Measurements from ENCODE around the gene DFFB. TPM values are rescaled to one million over a fixed set of nuclear protein-coding genes. Genes with fewer than 3 reads are reported as not detected.

Gene DFFB
- total RNA-seq, 1 experiment from 2014 or later: 9.0 TPM

GRCh38 chr1:3910049-3910731 lies 52.9 kb downstream of the DFFB start:
- no peaks in the 10 kb centered on the region for H3K9me2 ChIP-seq (ENCODE audit: insufficient read depth)
- intact Hi-C loops (cut with micrococcal nuclease): loop anchor here (2.0 kb wide), 2 partner anchors 1711 to 1837 kb away; no protein-coding TSS in a partner anchor
- H3K27ac ChIP-seq (ENCODE audit: low read depth, low read length): no peak overlapping the region
- no peak overlapping the region for H3K4me3 ChIP-seq (replicated peaks in 1 of 2; ENCODE audit: low read depth in 1 of 2, low read length in 2 of 2)
- TF ChIP-seq ATF3 (IDR thresholded peaks at IDR 0.05): no peak
- no peak for TF ChIP-seq FOSL1 (IDR thresholded peaks at IDR 0.05; ENCODE audit: low read depth)
- TF ChIP-seq TCF7L2 (IDR thresholded peaks at IDR 0.05; ENCODE audit: borderline replicate concordance, extremely low read depth, insufficient read depth, insufficient read length): no peak
- TF ChIP-seq EGR1 (IDR thresholded peaks at IDR 0.05; ENCODE audit: low read depth): no peak
- no peak for TF ChIP-seq SP1 (IDR thresholded peaks at IDR 0.05; ENCODE audit: low read depth)
- no peak for TF ChIP-seq EZH2 (IDR thresholded peaks at IDR 0.05)
- no peak for TF ChIP-seq CEBPB (IDR thresholded peaks at IDR 0.05; ENCODE audit: low read depth)
- no peak for TF ChIP-seq YY1 (IDR thresholded peaks at IDR 0.05; ENCODE audit: extremely low read depth, insufficient replicate concordance, low read depth, low read length)
- no peak for TF ChIP-seq CBX3 (IDR thresholded peaks at IDR 0.05; ENCODE audit: low read depth)
- TF ChIP-seq JUND (IDR thresholded peaks at IDR 0.05): no peak
- no peak for TF ChIP-seq ZBTB33 (IDR thresholded peaks at IDR 0.05; ENCODE audit: extremely low read depth, insufficient replicate concordance, low read length)
- ChIA-PET RAD21 (ENCODE audit: low non-redundant PET in 1 of 2, low total read pairs in 2 of 2, uncharacterized antibody in 2 of 2, unreplicated experiment in 2 of 2) (no interaction called here), CTCF (interaction anchor here (1.4 kb wide), 1 partner anchor 1836 kb away, joined by 4 read pairs; no protein-coding TSS in a partner anchor), POLR2A (no interaction called here)
- DNase-seq (ENCODE audit: low read depth, low spot score) (no peak), ATAC-seq (peak; percentile 22)
- BruUV-seq (replicated peaks): no TSS peak
- no peaks in the 10 kb centered on the region for H3K9me3 ChIP-seq (ENCODE audit: control insufficient read depth in 1 of 2, insufficient read depth in 1 of 2, low read depth in 1 of 2, low read length in 2 of 2)
- H3K9ac ChIP-seq (ENCODE audit: low read length): no peak overlapping the region
- H3K79me2 ChIP-seq (ENCODE audit: insufficient read depth, low read length): no peaks in the 10 kb centered on the region
- no peaks in the 10 kb centered on the region for H4K20me1 ChIP-seq (ENCODE audit: insufficient read depth)
- H2AFZ ChIP-seq (ENCODE audit: low read depth, low read length, poor library complexity, severe bottlenecking): no peak overlapping the region
- no peaks in the 10 kb centered on the region for H3K36me3 ChIP-seq (ENCODE audit: control insufficient read depth in 1 of 2, insufficient read depth in 2 of 2, low read length in 2 of 2)
- peak overlapping the region; percentile 79 for H3K4me2 ChIP-seq (ENCODE audit: low read length)
- H3K27me3 ChIP-seq (ENCODE audit: insufficient read depth, low read length): no peaks in the 10 kb centered on the region
- H3K4me1 ChIP-seq (ENCODE audit: control insufficient read depth in 1 of 2, insufficient read depth in 2 of 2, low read length in 2 of 2): peaks cover 2 to 9% of the 10 kb centered on the region in 2 experiments; a peak in 3 of 4 replicates
